ENCODE measurements around the gene EIF4G3.

GRCh38 chr1:21216835-21217811, 40.4 kb upstream of the EIF4G3 start:
- TF ChIP-seq, protein P1, sequence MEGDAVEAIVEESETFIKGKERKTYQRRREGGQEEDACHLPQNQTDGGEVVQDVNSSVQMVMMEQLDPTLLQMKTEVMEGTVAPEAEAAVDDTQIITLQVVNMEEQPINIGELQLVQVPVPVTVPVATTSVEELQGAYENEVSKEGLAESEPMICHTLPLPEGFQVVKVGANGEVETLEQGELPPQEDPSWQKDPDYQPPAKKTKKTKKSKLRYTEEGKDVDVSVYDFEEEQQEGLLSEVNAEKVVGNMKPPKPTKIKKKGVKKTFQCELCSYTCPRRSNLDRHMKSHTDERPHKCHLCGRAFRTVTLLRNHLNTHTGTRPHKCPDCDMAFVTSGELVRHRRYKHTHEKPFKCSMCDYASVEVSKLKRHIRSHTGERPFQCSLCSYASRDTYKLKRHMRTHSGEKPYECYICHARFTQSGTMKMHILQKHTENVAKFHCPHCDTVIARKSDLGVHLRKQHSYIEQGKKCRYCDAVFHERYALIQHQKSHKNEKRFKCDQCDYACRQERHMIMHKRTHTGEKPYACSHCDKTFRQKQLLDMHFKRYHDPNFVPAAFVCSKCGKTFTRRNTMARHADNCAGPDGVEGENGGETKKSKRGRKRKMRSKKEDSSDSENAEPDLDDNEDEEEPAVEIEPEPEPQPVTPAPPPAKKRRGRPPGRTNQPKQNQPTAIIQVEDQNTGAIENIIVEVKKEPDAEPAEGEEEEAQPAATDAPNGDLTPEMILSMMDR (conservative IDR thresholded peaks at IDR 0.05 in 1 of 2, IDR thresholded peaks at IDR 0.05 in 1 of 2; ENCODE audit: low read depth in 1 of 2, low read length in 2 of 2), result peak; percentile 61 to 77
- no peak for TF ChIP-seq EZH2 (IDR thresholded peaks at IDR 0.05; ENCODE audit: low read length, missing control alignments)
